GM12878 (cell line): ENCODE measurements around the gene PHYH. TPM values are rescaled to one million over a fixed set of nuclear protein-coding genes. Genes with fewer than 3 reads are reported as not detected.
A peak's percentile ranks its signal among the peaks of the same experiment; 100 is the strongest.

Source experiments
- ATAC-seq: fragments of 200-7000 bp; cut with Tn5 transposase; 3 replicates; pipeline ENCODE4 v1.9.1; 2020; ENCODE audit warnings: mild to moderate bottlenecking, moderate library complexity
- BruUV-seq: library from RNA; stranded (reverse); fragments of 400-500 nt; replicated peaks from 2 replicates; lab custom pipeline; 2021; lab: Mats Ljungman, UMichigan
- CTCF ChIA-PET: fragments of 300-600 bp; sonication (Branson Sonifier 250); formaldehyde crosslinking; extraction: SDS; loops from one replicate; lab custom pipeline; 2021; ENCODE audit warnings: inconsistent platforms; lab: Yijun Ruan, JAX
- POLR2A ChIA-PET: fragments of 350-600 bp; formaldehyde crosslinking; extraction: SDS; loops from one replicate; lab custom pipeline; 2021; ENCODE audit warnings: inconsistent platforms; lab: Charles Lee
- RAD21 ChIA-PET: fragments of 300-600 bp; sonication (Branson Sonifier 250); formaldehyde crosslinking; loops from one replicate; lab custom pipeline; 2023; ENCODE audit warnings: antibody characterized with exemption; ENCODE audit not compliant: unreplicated experiment; lab: Charles Lee
- SMC1A ChIA-PET: fragments of 300-600 bp; sonication (Branson Sonifier 250); formaldehyde crosslinking; loops from one replicate; lab custom pipeline; 2023; ENCODE audit not compliant: unreplicated experiment, uncharacterized antibody; lab: Charles Lee
- DNase-seq: peaks from one replicate; pipeline ENCODE4 v3.0.0-alpha.2; 2011; ENCODE audit warnings: low read depth, low spot score
- FAIRE-seq: peaks from 3 replicates; lab custom pipeline; 2011; peaks lifted over from hg19 to GRCh38; lab: Jason Lieb, UNC
- H2AFZ ChIP-seq: 2 replicates; pipeline ENCODE4 v1.6.0; 2011; ENCODE audit warnings: low read depth, low read length, control low read depth; ENCODE audit not compliant: control insufficient read depth
- H3K27ac ChIP-seq: 2 replicates; pipeline ENCODE4 v1.5.1; 2011; ENCODE audit warnings: control low read depth; ENCODE audit not compliant: control insufficient read depth, insufficient read depth
- H3K27me3 ChIP-seq, 2 experiments: replicated peaks in 1 of 2; 2 replicates each; pipeline versions ENCODE4 v1.6.0 to v1.6.1; 2011; ENCODE audit warnings: low read length in 1 of 2; ENCODE audit not compliant: control insufficient read depth in 2 of 2, insufficient read depth in 2 of 2
- H3K36me3 ChIP-seq, 2 experiments: 2 replicates each; pipeline ENCODE4 v1.5.1; 2011; ENCODE audit warnings: low read length in 1 of 2; ENCODE audit not compliant: control insufficient read depth in 2 of 2, insufficient read depth in 2 of 2
- H3K4me1 ChIP-seq: 2 replicates; pipeline ENCODE4 v1.6.1; 2011; ENCODE audit warnings: mild to moderate bottlenecking, low read length, moderate library complexity, mixed read lengths; ENCODE audit not compliant: control insufficient read depth, insufficient read depth
- H3K4me2 ChIP-seq: 2 replicates; pipeline ENCODE4 v1.6.0; 2011; ENCODE audit warnings: control low read depth; ENCODE audit not compliant: control insufficient read depth, insufficient read depth
- H3K4me3 ChIP-seq: fragments of 200-600 bp; sonication (generic); 2 replicates; pipeline ENCODE4 v1.5.1; 2016
- H3K79me2 ChIP-seq: 2 replicates; pipeline ENCODE4 v1.6.0; 2011; ENCODE audit warnings: low read length; ENCODE audit not compliant: control insufficient read depth, insufficient read depth
- H3K9ac ChIP-seq: 2 replicates; pipeline ENCODE4 v1.8.0; 2011; ENCODE audit warnings: low read length, control low read depth, mixed read lengths; ENCODE audit not compliant: control insufficient read depth, insufficient read depth
- H3K9me3 ChIP-seq: replicated peaks from 3 replicates; pipeline ENCODE4 v1.5.1; 2011; ENCODE audit warnings: mild to moderate bottlenecking, low read length; ENCODE audit not compliant: control insufficient read depth, insufficient read depth
- H4K20me1 ChIP-seq: 2 replicates; pipeline ENCODE4 v1.6.0; 2011; ENCODE audit not compliant: control insufficient read depth, insufficient read depth
- KDM1A ChIP-seq: fragments of 200-600 bp; sonication (generic); IDR thresholded peaks from 2 replicates; pipeline ENCODE4 v1.6.1; 2016; ENCODE audit warnings: borderline replicate concordance
- WGBS: methylation state at CpG from one replicate; pipeline ENCODE4 v1.1.6; 2016; ENCODE audit warnings: low lambda C conversion rate; ENCODE audit not compliant: insufficient replicate concordance, insufficient coverage; ENCODE audit errors: missing lambda C conversion rate; 5-methylcytosine and 5-hydroxymethylcytosine counted together
- in situ Hi-C: fragments of 300-500 bp; cut with MboI; formaldehyde crosslinking; loops from 9 replicates; pipeline ENCODE4 v1.14.3; 2018; ENCODE audit warnings: mixed read lengths
- intact Hi-C: fragments of 100-400 bp; cut with micrococcal nuclease; formaldehyde crosslinking; loops from one replicate; pipeline ENCODE4 v1.14.2; 2022; ENCODE audit not compliant: unreplicated experiment
- polyA plus RNA-seq, 11 experiments: library from polyadenylated mRNA; depleted of rRNA in 4 of 11; unstranded in 6 of 11; stranded (reverse) in 5 of 11; fragments of >200 nt; fragmentation: Nextera tagmentation in 4 of 11; fragmentation: Illumina TruSeq in 1 of 11; extraction: Ambion mirVana in 4 of 11; extraction: Trizol in 1 of 11; gene quantifications; 1 replicate in 1 of 11; 2 replicates in 10 of 11; pipeline versions ENCODE4 v1.2.1 to v1.2.3, GENCODE V29; 2011 to 2016; ENCODE audit warnings: inconsistent platforms in 2 of 11, missing spikeins in 2 of 11, low read depth in 1 of 11
- total RNA-seq, 4 experiments: library from RNA; depleted of rRNA in 3 of 4; stranded (reverse); fragments of >200 nt in 3 of 4; fragmentation: Illumina TruSeq in 1 of 4; extraction: Trizol in 1 of 4; gene quantifications; 2 replicates each; pipeline versions ENCODE4 v1.2.1 to v1.2.3, GENCODE V29; 2013 to 2021
- TF ChIP-seq, protein P1 (sequence below): fragments of 450-650 bp; IDR thresholded peaks from 2 replicates; pipeline ENCODE4 v1.6.1; 2016; ENCODE audit warnings: mild to moderate bottlenecking

The PHYH gene
- total and polyA plus RNA-seq, 10 of the 15 experiments (the other 5 are each of a cell fraction or from before 2014, with no cell fraction given): 3.2 to 10.3 (median 5.0) TPM

DNA sequence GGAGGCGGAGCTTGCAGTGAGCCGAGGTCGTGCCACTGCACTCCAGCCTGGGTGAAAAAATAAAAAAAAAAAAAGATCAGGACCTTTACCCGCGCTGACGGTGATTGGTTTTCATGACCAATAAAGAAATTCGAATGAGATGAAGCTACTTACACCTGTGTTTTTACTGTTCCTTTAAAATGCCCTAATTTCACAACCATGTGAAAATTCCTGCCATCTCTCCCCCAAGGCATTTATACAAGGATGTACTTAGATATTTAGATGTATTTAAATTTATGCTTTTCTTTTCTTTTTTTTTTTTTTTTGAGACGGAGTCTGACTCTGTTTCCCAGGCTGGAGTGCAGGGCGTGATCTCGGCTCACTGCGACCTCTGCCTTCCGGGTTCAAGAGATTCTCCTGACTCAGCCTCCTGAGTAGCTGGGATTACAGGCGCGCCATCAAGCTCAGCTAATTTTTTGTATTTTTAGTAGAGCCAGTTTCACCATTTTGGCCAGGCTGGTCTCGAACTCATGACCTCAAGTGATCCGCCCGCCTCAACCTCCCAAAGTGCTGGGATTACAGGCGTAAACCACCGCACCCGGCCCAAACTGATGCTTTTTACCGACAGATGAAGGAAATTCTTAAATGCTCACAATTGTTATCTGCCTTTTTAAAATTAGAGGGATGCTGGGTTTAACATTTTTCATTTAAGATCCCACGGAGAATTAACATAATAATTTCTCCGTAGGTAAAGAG, 3.1 kb upstream of the PHYH start:
- Histone ChIP-seq H2AFZ (peak overlapping the region; percentile 79; the same call in 1 of the 2 replicates), H3K79me2 (no peaks in the 10 kb centered on the region), H3K36me3 (no peaks in the 10 kb centered on the region), H3K4me1 (peaks cover 3% of the 10 kb centered on the region; the same call in 1 of the 2 replicates), H3K4me2 (no peak overlapping the region; the same call in 1 of the 2 replicates), H4K20me1 (no peaks in the 10 kb centered on the region), H3K27ac (no peak overlapping the region), H3K4me3 (no peak overlapping the region), H3K9me3 (no peaks in the 10 kb centered on the region), H3K9ac (no peak overlapping the region), H3K27me3 (no peaks in the 10 kb centered on the region)
- ChIA-PET RAD21 (interaction anchor here (0.6 to 2.7 kb wide), 10 partner anchors 16 to 321 kb away, joined by 3 to 23 read pairs (median 5); partner anchors contain the start of gene MCM10), POLR2A (interaction anchor here (0.6 to 2.1 kb wide), 6 partner anchors 17 to 203 kb away, joined by 3 to 7 read pairs (median 4); partner anchors contain the start of gene OPTN), CTCF (interaction anchor here (0.6 to 4.7 kb wide), 30 partner anchors 11 to 1111 kb away, joined by 3 to 67 read pairs (median 4); partner anchors contain the start of genes MCM10 and UCMA), SMC1A (interaction anchor here (0.7 to 2.3 kb wide), 15 partner anchors 11 to 146 kb away, joined by 3 to 13 read pairs (median 4); partner anchors contain the start of gene MCM10)
- no peak for FAIRE-seq
- in situ Hi-C loops (loop anchor here (5.0 kb wide), 1 partner anchor 141 kb away; the partner anchor contains the start of gene MCM10), intact Hi-C loops (loop anchor here (1.0 kb wide), 4 partner anchors 32 to 142 kb away; partner anchors contain the start of gene MCM10)
- DNase-seq: no peak
- TF ChIP-seq KDM1A: no peak
- TF ChIP-seq, protein P1, sequence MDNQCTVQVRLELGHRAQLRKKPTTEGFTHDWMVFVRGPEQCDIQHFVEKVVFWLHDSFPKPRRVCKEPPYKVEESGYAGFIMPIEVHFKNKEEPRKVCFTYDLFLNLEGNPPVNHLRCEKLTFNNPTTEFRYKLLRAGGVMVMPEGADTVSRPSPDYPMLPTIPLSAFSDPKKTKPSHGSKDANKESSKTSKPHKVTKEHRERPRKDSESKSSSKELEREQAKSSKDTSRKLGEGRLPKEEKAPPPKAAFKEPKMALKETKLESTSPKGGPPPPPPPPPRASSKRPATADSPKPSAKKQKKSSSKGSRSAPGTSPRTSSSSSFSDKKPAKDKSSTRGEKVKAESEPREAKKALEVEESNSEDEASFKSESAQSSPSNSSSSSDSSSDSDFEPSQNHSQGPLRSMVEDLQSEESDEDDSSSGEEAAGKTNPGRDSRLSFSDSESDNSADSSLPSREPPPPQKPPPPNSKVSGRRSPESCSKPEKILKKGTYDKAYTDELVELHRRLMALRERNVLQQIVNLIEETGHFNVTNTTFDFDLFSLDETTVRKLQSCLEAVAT: peak; percentile 3; the same call in 1 of the 2 replicates
- 68% methylated on average over 22 of the region's 23 CpGs for WGBS
- BruUV-seq: no TSS peak
- ATAC-seq: no peak
